Measurements from ENCODE around the gene GPR148.

GRCh38 chr2:130729322-130730299 lies 741 bp downstream of the GPR148 start:
- TF ChIP-seq CTCF (IDR thresholded peaks at IDR 0.05) (no peak), POLR2A (IDR thresholded peaks at IDR 0.05) (no peak)
